OCI-M2 (cell line): Measurements from ENCODE around the gene CGREF1.
"Not testable (repeated sequence)": the region's sequence is repeated elsewhere in the genome, so short reads cannot be mapped to it uniquely, and the experiment has no call there.

Experiments
- DNase-seq: peaks from one replicate; lab custom pipeline; 2025; ENCODE audit not compliant: unreplicated experiment; lab: John Stamatoyannopoulos, UW

Gene CGREF1

DNA sequence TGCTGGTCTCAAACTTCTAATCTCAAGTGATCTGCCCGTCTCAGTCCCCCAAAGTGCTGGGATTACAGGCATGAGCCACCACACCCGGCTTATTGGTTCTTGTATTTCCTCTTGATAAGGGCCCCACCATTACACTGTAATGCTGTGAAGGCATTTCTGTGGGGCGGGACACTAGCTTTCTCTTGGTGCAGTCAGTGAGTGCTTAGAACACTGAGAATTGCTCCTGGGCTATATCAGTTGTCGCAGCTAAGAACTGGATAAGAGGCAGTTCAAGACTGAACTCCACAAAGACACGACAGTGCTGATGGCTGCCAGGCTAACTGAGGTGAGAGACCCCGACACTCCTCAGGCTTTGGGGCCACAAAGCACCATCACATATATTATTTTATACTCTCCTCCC is 30.3 kb downstream of the CGREF1 start:
- DNase-seq = no peak

GRCh38 chr2:27087823-27088410 is 31.0 kb downstream of the CGREF1 start:
- DNase-seq = no peak

GRCh38 chr2:27086724-27087593 is 32.0 kb downstream of the CGREF1 start, which contains the start of gene KHK:
KHK (plus strand) TSS chr2:27086772; CDS start chr2:27087260, 488 bp downstream.
- no peak for DNase-seq

- DNase-seq = peak; percentile 32
These were observed 32.7 kb downstream of the CGREF1 start for GRCh38 chr2:27086090-27086723.

DNA sequence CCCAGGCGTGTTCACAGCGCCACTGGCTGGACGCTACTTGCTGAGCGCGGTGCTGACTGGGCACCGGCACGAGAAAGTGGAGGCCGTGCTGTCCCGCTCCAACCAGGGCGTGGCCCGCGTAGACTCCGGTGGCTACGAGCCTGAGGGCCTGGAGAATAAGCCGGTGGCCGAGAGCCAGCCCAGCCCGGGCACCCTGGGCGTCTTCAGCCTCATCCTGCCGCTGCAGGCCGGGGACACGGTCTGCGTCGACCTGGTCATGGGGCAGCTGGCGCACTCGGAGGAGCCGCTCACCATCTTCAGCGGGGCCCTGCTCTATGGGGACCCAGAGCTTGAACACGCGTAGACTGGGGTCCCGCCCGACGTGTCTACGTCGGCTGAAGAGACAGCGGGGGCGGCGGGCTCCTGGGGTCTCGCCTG is 33.2 kb downstream of the CGREF1 start:
- no peak for DNase-seq

DNA sequence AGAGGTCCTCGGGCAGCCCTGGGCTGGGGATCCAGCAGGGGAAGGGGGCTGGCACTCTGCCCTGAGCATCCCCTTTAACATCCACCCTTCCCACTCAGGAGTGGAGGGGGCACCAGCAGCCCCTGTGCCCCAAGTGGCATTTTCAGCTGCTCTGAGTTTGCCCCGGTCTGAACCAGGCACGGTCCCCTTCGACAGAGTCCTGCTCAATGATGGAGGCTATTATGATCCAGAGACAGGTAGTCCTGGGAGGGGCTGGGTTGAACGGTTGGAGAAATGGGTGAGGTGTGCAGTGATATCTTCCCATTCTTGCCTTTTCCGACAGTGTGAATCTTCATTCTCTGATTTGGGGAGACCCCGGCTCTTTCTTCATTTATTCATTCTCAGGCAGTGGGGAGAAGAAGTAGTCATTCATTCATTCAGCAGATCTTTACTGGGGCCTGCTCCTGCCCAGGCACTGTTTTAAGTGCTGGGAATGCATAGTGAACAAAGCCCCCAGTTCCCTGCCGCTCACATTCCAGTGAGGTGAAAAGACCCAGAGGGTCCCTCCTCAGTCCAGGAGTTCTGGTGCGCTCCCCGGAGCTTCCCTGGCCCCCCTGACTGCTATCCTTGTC is 33.8 kb downstream of the CGREF1 start:
- DNase-seq = no peak

DNA sequence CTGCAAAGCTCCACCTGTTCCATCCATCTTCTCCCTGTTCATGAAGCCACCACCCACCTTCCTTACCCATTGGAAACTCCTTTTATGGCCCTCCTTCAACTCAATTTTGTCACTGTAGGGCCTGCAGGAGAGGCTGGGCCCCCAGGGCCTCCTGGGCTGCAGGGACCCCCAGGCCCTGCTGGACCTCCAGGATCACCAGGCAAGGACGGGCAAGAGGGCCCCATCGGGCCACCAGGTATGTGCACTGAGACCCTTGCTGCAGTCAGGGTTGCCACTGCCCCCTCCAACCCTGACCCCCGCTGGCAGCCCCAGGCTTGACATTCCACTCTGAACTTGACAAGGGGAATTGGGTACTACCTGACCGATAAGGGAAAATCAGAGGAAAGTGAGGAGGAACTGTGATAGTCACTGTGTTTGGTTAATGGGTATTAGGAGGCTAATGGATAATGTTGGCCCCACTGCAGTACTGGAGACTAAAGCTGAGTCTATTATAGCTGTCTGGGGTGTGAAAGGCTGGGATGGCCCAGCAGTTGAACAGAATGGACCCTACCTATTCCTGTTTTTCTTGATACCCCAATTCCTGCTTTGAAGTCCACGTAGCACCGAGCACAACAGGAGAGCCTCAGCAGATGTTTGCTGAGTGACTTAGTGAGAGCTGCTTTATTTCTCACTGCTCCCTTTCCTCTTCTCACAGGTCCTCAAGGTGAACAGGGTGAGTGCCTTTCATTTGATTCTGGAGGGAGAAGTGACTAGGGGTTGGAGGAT is 34.4 kb downstream of the CGREF1 start:
- DNase-seq = no peak

DNA sequence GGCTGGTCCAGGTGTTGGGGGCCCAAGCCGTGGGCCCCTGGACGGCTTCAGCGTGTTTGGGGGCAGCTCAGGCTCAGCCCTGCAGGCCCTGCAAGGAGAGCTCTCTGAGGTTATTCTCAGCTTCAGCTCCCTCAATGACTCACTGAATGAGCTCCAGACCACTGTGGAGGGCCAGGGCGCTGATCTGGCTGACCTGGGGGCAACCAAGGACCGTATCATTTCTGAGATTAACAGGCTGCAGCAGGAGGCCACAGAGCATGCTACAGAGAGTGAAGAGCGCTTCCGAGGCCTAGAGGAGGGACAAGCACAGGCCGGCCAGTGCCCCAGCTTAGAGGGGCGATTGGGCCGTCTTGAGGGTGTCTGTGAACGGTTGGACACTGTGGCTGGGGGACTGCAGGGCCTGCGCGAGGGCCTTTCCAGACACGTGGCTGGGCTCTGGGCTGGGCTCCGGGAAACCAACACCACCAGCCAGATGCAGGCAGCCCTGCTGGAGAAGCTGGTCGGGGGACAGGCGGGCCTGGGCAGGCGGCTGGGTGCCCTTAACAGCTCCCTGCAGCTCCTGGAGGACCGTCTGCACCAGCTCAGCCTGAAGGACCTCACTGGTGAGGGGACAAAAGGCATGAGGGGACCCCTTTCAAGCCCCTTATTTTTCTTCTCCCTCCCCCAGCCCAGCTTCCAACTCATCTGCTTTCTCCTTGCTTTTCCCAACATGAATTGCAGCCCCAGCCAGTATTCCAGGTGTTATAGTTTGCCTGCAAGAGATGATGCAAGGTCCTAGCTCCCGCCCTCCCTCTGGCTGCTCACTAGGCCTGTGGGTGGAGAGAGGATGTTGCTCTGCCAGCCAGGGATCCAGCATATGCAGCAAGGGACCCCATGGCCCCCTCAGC is 35.3 kb downstream of the CGREF1 start:
- no peak for DNase-seq

DNA sequence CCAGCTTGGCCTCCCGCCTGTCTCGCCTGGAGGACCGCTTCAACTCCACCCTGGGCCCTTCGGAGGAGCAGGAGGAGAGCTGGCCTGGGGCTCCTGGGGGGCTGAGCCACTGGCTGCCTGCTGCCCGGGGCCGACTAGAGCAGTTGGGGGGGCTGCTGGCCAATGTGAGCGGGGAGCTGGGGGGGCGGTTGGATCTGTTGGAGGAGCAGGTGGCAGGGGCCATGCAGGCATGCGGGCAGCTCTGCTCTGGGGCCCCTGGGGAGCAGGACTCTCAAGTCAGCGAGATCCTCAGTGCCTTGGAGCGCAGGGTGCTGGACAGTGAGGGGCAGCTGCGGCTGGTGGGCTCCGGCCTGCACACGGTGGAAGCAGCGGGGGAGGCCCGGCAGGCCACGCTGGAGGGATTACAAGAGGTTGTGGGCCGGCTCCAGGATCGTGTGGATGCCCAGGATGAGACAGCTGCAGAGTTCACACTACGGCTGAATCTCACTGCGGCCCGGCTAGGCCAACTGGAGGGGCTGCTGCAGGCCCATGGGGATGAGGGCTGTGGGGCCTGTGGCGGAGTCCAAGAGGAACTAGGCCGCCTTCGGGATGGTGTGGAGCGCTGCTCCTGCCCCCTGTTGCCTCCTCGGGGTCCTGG is 36.0 kb downstream of the CGREF1 start:
- DNase-seq = no peak

- no peak for DNase-seq
These were observed 36.8 kb downstream of the CGREF1 start for GRCh38 chr2:27081984-27082772.

GRCh38 chr2:27080603-27080936 is 38.4 kb downstream of the CGREF1 start:
- DNase-seq = no peak

DNA sequence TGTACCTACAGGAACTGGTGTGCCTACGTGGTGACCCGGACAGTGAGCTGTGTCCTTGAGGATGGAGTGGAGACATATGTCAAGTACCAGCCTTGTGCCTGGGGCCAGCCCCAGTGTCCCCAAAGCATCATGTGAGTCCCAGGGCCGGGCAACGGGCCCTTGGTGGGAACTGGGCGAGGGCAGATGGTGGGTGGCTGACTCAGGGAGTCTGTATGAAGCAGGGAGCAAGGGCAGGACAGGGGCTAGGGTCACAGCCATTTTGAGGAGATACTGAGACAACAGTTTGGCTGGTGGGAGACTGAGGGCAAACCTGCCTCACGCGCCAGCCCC is 38.8 kb downstream of the CGREF1 start:
- DNase-seq = no peak

- no peak for DNase-seq
These were observed 39.4 kb downstream of the CGREF1 start for GRCh38 chr2:27079233-27080139.

GRCh38 chr2:27078267-27079194 is 40.4 kb downstream of the CGREF1 start, which contains the start of gene EMILIN1:
EMILIN1 (plus strand) TSS chr2:27078615; CDS start chr2:27079066, 451 bp downstream.
- no peak for DNase-seq

DNA sequence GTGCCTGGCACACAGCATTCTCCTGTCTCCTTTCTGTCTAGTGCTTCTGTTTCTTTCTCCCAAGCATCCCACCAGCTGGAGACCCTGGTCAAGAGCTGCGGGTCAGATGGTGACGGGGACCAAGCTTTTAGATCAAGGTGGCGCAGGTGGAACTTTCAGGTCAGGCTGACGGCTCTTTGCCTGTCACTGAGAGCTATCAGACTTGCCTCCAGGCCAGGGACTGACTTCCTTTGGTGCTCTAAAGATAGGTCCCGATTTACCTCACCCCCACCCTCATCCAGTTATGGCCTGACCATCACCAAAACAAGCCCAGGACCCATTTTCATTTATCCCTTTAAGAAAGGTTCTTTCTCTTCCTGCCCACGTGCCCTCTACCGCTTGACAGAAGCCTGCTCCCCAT is 41.7 kb downstream of the CGREF1 start:
- DNase-seq = no peak

DNA sequence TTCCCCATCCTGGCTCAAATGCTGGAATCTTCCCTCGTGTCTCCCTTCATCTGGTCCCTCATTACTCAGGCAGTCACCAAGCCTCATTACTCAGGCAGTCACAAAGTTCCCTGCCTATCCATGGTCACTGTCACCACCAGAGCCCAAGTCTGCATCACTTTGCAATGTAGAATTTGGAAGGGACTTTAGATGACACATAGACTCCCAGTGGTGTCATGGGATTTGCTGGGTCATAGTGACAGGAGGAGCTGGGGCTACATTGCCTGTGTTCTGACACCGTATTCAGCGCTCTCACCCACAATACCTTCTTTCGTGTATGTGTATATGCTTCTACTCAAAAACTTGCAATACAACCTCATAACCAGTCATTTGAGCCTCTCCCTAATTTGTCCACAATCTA is 42.6 kb downstream of the CGREF1 start:
- DNase-seq = no peak

GRCh38 chr2:27075566-27075871 is 43.4 kb downstream of the CGREF1 start:
- not testable (repeated sequence) for DNase-seq
